Right lobe of liver (tissue), 4 donors: ENCODE data around the gene CAB39.

Experiments used
- CTCF ChIP-seq, 4 donors: fragments of 200-600 bp in 3 of 4; fragments of 450-650 bp in 1 of 4; IDR thresholded peaks; one replicate each; pipeline versions ENCODE4 v1.5.1 to v1.8.0; 2016 to 2022; ENCODE audit warnings: antibody characterized with exemption in 4 of 4, mild to moderate bottlenecking in 2 of 4
- POLR2A ChIP-seq: fragments of 450-650 bp; IDR thresholded peaks from one replicate; pipeline ENCODE4 v1.6.1; 2017; ENCODE audit warnings: antibody characterized with exemption, mild to moderate bottlenecking
- donor health status: DM: no; HTN: no; CAD: no.
- donor health status: DM: no; HTN: no; CAD: no.
- donor health status: DM: no; HTN: yes; CAD: no.

GRCh38 chr2:230779607-230780006 is 67.0 kb downstream of the CAB39 start:
- TF ChIP-seq CTCF (IDR thresholded peaks at IDR 0.05) (no peak), POLR2A (no peak)
